Left ventricle myocardium inferior (tissue), 1 donor: ENCODE data around the gene GRIN3B. TPM values are rescaled to one million over a fixed set of nuclear protein-coding genes. Genes with fewer than 3 reads are reported as not detected.

Source experiments
- DNase-seq: peaks from one replicate; pipeline ENCODE4 v3.0.0-alpha.2; 2020
- H3K27ac ChIP-seq: fragments of 200-600 bp; replicated peaks from 2 replicates; pipeline ENCODE4 v1.8.0; 2021
- H3K27me3 ChIP-seq: fragments of 200-600 bp; 2 replicates; pipeline ENCODE4 v1.8.0; 2021; ENCODE audit warnings: low read depth
- H3K36me3 ChIP-seq: fragments of 200-600 bp; 2 replicates; pipeline ENCODE4 v1.8.0; 2021
- H3K4me1 ChIP-seq: fragments of 200-600 bp; 2 replicates; pipeline ENCODE4 v1.8.0; 2021
- H3K4me3 ChIP-seq: fragments of 200-600 bp; 2 replicates; pipeline ENCODE4 v1.8.0; 2021; ENCODE audit warnings: mild to moderate bottlenecking, moderate library complexity
- H3K9me3 ChIP-seq: fragments of 200-600 bp; replicated peaks from 2 replicates; pipeline ENCODE4 v1.8.0; 2021
- intact Hi-C: fragments of 100-400 bp; cut with micrococcal nuclease; formaldehyde crosslinking; loops from one replicate; pipeline ENCODE4 v1.11.0; 2022
- total RNA-seq: library from RNA; stranded (reverse); fragmentation: NEBNext Ultra II Directional; extraction: Animal tissue kit (Norgen Biotek cat#: 25700); gene quantifications from one replicate; pipeline ENCODE4 v1.2.1, GENCODE V29; 2021
- TF ChIP-seq, protein P1 (sequence below): fragments of 200-600 bp; IDR thresholded peaks from 2 replicates; pipeline ENCODE4 v1.8.0; 2021; ENCODE audit warnings: antibody characterized with exemption, mild to moderate bottlenecking, borderline replicate concordance
- donor health status: DM: no; HTN: yes; CAD: no; lungs with severe emphysema.

The GRIN3B gene
- total RNA-seq, 1 donor from 2014 or later: not detected

DNA sequence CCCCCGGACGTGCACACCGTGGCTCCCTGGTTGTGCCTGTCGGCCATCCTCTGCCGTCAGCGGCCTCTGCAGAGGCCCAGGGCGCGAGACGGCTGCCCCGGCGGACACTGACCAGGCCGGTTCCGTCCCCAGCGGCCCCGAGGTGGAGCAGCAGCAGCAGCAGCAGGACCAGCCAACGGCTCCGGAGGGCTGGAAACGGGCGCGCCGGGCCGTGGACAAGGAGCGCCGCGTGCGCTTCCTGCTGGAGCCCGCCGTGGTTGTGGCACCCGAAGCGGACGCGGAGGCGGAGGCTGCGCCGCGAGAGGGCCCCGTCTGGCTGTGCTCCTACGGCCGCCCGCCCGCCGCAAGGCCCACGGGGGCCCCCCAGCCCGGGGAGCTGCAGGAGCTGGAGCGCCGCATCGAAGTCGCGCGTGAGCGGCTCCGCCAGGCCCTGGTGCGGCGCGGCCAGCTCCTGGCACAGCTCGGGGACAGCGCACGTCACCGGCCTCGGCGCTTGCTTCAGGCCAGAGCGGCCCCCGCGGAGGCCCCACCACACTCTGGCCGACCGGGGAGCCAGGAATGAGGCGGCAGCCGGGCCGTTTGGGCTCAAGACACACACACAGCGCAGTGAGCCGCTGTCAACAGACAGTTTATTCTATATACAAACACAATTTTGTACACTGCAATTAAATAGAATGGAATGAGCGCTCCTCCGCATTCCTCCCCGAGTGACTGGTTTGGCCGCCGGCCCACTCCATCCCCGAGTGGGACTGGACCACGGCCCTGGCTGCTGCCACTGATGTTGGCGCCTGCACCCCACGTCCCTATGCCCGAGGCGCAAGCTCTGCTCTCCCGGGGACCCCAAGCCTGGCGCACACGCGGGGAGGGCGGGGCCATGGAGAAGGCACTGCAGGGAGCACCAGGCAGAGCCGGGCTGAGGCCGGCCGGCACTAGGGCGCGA, 9.1 kb downstream of the GRIN3B start:
- no peak overlapping the region for H3K4me3 ChIP-seq
- H3K27ac ChIP-seq: no peak overlapping the region

DNA sequence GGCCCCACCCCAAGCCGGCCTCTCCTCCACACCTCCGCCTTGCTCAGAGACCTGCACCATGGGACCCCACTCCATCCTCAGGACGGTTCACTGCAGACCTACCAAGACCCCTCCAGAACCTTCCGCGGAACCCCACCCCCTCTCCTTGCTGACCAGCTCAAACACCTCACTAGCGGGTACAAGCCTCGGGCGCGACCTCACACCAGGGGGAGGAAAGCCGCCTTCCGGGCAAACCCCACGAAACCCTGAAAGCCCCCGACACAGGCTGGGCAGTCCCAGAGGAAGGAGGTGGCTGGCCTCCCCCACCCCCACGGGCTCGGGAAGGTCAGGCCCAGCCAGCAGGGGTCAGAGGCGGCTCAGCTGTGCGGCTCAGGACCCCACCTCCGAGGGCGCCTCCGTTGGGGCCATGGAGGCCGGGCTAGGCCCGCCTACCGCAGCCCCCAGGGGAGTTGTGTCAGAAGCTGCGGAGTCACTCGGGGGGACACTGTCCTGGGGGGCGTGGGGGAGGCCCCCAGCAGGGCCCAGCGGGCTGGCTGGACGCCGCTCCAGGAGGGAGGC, 9.8 kb downstream of the GRIN3B start:
- H3K27ac ChIP-seq: no peak overlapping the region
- H3K4me3 ChIP-seq: no peak overlapping the region
- no peaks in the 10 kb centered on the region for H3K9me3 ChIP-seq
- H3K36me3 ChIP-seq: peaks cover 56% of the 10 kb centered on the region
- TF ChIP-seq, protein P1, sequence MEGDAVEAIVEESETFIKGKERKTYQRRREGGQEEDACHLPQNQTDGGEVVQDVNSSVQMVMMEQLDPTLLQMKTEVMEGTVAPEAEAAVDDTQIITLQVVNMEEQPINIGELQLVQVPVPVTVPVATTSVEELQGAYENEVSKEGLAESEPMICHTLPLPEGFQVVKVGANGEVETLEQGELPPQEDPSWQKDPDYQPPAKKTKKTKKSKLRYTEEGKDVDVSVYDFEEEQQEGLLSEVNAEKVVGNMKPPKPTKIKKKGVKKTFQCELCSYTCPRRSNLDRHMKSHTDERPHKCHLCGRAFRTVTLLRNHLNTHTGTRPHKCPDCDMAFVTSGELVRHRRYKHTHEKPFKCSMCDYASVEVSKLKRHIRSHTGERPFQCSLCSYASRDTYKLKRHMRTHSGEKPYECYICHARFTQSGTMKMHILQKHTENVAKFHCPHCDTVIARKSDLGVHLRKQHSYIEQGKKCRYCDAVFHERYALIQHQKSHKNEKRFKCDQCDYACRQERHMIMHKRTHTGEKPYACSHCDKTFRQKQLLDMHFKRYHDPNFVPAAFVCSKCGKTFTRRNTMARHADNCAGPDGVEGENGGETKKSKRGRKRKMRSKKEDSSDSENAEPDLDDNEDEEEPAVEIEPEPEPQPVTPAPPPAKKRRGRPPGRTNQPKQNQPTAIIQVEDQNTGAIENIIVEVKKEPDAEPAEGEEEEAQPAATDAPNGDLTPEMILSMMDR: no peak
- DNase-seq: no peak
- intact Hi-C loops: no loop called here
- no peaks in the 10 kb centered on the region for H3K27me3 ChIP-seq
- H3K4me1 ChIP-seq: peaks cover 23% of the 10 kb centered on the region

More for the DNA sequence above, 9.1 kb downstream of the GRIN3B start:
- no peak for DNase-seq
- Histone ChIP-seq H3K9me3 (no peaks in the 10 kb centered on the region), H3K36me3 (peaks cover 55% of the 10 kb centered on the region), H3K4me1 (peaks cover 16% of the 10 kb centered on the region), H3K27me3 (no peaks in the 10 kb centered on the region)
- TF ChIP-seq, protein P1: no peak
- intact Hi-C loops: no loop called here

DNA sequence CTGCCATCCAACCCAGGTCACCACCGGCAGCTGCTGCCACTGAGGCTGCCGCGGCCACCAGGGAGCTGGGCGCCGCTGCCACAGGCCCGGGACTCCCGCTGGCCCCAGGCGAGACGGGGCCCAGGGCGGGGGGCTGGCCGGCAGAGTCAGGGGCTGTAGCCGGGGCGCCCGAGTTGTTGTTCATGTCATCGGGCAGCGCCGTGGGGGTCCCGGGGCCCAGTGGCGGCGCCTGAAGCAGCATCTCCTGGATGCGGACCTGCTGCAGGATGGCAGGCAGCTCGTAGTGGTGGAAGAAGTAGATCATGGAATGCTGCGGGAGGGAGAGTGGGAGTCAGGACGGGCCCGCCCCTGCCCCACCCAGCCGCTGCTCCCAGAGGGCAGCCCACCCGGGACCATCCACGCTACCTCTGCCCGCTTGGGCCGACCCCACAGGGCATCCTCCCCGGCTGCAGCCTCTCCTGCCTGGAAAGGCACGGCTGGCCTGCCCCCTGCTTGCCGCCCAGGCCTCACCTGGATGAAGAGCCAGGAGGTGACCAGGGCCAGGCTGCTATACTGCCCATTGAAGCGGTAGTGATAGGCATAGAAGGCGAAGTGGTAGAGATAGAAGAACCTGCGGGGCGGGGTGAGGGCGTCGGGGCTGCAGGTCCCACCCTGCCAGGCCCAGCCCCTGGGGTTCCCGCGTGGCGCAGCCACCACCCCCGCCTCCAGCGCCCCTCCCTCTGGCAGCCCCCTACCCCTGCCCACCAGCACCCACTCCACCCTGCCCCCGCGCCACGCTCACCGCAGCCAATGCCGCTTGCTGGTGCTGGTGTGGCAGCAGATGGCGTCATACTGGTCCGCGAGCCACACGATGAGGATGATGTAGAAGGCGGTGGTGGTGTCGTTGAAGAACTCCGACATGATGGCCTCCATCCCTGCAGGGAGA, 10.6 kb downstream of the GRIN3B start:
- TF ChIP-seq, protein P1: no peak
- DNase-seq: no peak
- no peak overlapping the region for H3K4me3 ChIP-seq
- intact Hi-C loops: no loop called here
- no peak overlapping the region for H3K27ac ChIP-seq
- H3K36me3 ChIP-seq: peaks cover 56% of the 10 kb centered on the region
- peaks cover 31% of the 10 kb centered on the region for H3K4me1 ChIP-seq
- H3K27me3 ChIP-seq: no peaks in the 10 kb centered on the region
- no peaks in the 10 kb centered on the region for H3K9me3 ChIP-seq

DNA sequence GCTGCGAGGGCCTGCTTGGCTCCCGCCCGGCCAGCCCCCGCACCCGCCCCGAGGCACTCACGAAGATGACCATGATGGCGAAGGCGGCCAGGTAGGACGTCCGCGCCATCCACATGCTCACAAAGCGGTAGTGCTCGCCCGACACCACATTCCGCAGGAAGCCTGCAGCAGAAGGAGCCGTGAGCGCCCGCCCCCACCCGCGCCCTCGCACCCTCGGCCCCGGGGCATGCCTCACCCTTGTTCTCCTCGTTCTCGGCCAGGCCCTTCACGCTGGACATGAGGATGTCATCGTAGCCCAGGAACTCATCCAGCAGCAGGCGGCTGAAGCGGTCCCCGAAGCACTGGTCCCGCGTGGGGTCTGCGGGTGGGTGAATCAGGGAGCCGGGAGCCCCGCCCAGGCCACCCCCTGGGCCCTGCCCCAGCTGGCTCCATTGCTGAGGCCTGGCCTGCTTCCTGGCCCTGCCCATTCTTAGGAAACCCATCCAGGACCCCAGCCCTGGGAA, 11.7 kb downstream of the GRIN3B start:
- no peak for DNase-seq
- H3K36me3 ChIP-seq: peaks cover 56% of the 10 kb centered on the region

More for the DNA sequence above, 11.7 kb downstream of the GRIN3B start:
- no peak overlapping the region for H3K4me3 ChIP-seq
- intact Hi-C loops: no loop called here
- H3K4me1 ChIP-seq: peaks cover 41% of the 10 kb centered on the region
- TF ChIP-seq, protein P1: no peak
- no peak overlapping the region for H3K27ac ChIP-seq
- no peaks in the 10 kb centered on the region for H3K9me3 ChIP-seq
- no peaks in the 10 kb centered on the region for H3K27me3 ChIP-seq
